Breast epithelium (tissue), 3 donors: Measurements from ENCODE around the gene ENSA.
"Not testable (repeated sequence)": the region's sequence is repeated elsewhere in the genome, so short reads cannot be mapped to it uniquely, and the experiment has no call there.

ENCODE experiments used
- CTCF ChIP-seq, 3 donors: fragments of 450-650 bp; IDR thresholded peaks; one replicate each; pipeline ENCODE4 v1.5.1; 2016 to 2017; ENCODE audit warnings: antibody characterized with exemption in 3 of 3, mild to moderate bottlenecking in 3 of 3, moderate library complexity in 3 of 3
- POLR2AphosphoS5 ChIP-seq, 3 donors: sonication (generic); formaldehyde crosslinking; IDR thresholded peaks; one replicate each; pipeline ENCODE4 v1.6.1; 2017; ENCODE audit warnings: antibody characterized with exemption in 3 of 3

GRCh38 chr1:150657064-150657463 lies 27.7 kb upstream of the ENSA start:
- not testable (repeated sequence) for TF ChIP-seq POLR2AphosphoS5, CTCF (IDR thresholded peaks at IDR 0.05)
